Karpas-422 (cell line): Measurements from ENCODE around the gene PCDHGA4. TPM values are rescaled to one million over a fixed set of nuclear protein-coding genes. Genes with fewer than 3 reads are reported as not detected.
"Not testable (repeated sequence)": the region's sequence is repeated elsewhere in the genome, so short reads cannot be mapped to it uniquely, and the experiment has no call there.

ENCODE experiments used
- DNase-seq: peaks from one replicate; pipeline ENCODE4 v3.0.0-alpha.2; 2015
- H2AFZ ChIP-seq: fragments of 200-600 bp; sonication (generic); 2 replicates; pipeline ENCODE4 v1.6.1; 2014; ENCODE audit warnings: antibody characterized with exemption, low read length, mixed read lengths
- H3K27ac ChIP-seq: fragments of 200-600 bp; sonication (generic); 2 replicates; pipeline ENCODE4 v1.5.1; 2014; ENCODE audit warnings: mild to moderate bottlenecking, low read length, moderate library complexity
- H3K27me3 ChIP-seq: fragments of 200-600 bp; sonication (generic); 2 replicates; pipeline ENCODE4 v1.6.1; 2014; ENCODE audit warnings: low read length, mixed read lengths
- H3K36me3 ChIP-seq: fragments of 200-600 bp; sonication (generic); 2 replicates; pipeline ENCODE4 v1.6.1; 2014; ENCODE audit warnings: low read length, mixed read lengths; ENCODE audit not compliant: insufficient read depth
- H3K4me1 ChIP-seq: fragments of 200-600 bp; sonication (generic); 2 replicates; pipeline ENCODE4 v1.6.1; 2014; ENCODE audit warnings: mild to moderate bottlenecking, low read length, mixed read lengths
- H3K4me2 ChIP-seq: fragments of 200-600 bp; sonication (generic); 2 replicates; pipeline ENCODE4 v1.6.1; 2014; ENCODE audit warnings: low read length, low read depth, mild to moderate bottlenecking; ENCODE audit not compliant: poor library complexity, severe bottlenecking
- H3K4me3 ChIP-seq: fragments of 200-600 bp; sonication (generic); 2 replicates; pipeline ENCODE4 v1.5.1; 2014; ENCODE audit warnings: mild to moderate bottlenecking, antibody characterized with exemption, low read length, mixed read lengths
- H3K79me2 ChIP-seq: fragments of 200-600 bp; sonication (generic); 2 replicates; pipeline ENCODE4 v1.6.1; 2014; ENCODE audit warnings: mild to moderate bottlenecking, low read length, mixed read lengths
- H3K9ac ChIP-seq: fragments of 200-600 bp; sonication (generic); 2 replicates; pipeline ENCODE4 v1.6.0; 2014; ENCODE audit warnings: low read length
- H3K9me2 ChIP-seq: fragments of 200-600 bp; sonication (generic), shearing (Covaris generic); replicated peaks from 2 replicates; pipeline ENCODE4 v1.6.0; 2014; ENCODE audit warnings: mild to moderate bottlenecking, low read length, moderate library complexity; ENCODE audit not compliant: insufficient read depth
- H3K9me3 ChIP-seq: fragments of 300-700, 200-600 bp; sonication (generic); 2 replicates; pipeline ENCODE4 v1.6.1; 2014; ENCODE audit warnings: low read length, mixed read lengths
- H4K20me1 ChIP-seq: fragments of 200-600 bp; sonication (generic); 2 replicates; pipeline ENCODE4 v1.6.1; 2014; ENCODE audit warnings: mild to moderate bottlenecking, antibody characterized with exemption, low read length, low read depth; ENCODE audit not compliant: insufficient read depth
- total RNA-seq: library from RNA; depleted of rRNA; stranded (reverse); fragments of >200 nt; shearing (Covaris generic); gene quantifications from 2 replicates; pipeline ENCODE4 v1.2.3, GENCODE V29; 2014; ENCODE audit warnings: low replicate concordance

PCDHGA4 gene
- total RNA-seq, 1 experiment from 2014 or later: 13.5 TPM

GRCh38 chr5:141326088-141326854, 28.6 kb upstream of the PCDHGA4 start:
- Histone ChIP-seq H3K4me2 (no peak overlapping the region), H3K4me1 (peaks cover 13% of the 10 kb centered on the region), H2AFZ (no peak overlapping the region), H3K9ac (no peak overlapping the region), H4K20me1 (no peaks in the 10 kb centered on the region), H3K9me2 (no peaks in the 10 kb centered on the region), H3K9me3 (peaks cover 10% of the 10 kb centered on the region; the same call in 1 of the 2 replicates), H3K36me3 (no peaks in the 10 kb centered on the region), H3K79me2 (peaks cover 2% of the 10 kb centered on the region; the same call in 1 of the 2 replicates), H3K27me3 (no peaks in the 10 kb centered on the region), H3K4me3 (no peak overlapping the region), H3K27ac (no peak overlapping the region)
- no peak for DNase-seq

DNA sequence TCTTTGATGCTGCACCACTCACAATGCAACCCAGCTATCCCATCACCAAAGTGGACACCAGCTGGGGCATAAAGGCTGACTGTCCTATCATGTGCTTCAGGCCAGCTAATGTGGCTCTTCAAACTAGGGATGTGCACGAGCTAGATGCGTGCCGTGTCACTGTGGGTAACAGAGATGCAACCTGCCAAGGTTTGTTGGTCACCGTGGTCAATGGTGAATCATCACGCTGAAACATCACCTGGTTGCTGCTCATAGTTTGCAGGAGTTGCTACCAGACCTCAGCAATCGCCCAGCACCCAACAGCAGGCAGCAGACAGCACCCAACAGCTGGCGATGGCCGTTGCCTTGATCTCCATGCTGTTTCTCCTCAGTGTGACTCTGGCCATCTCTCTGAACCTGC, 26.6 kb upstream of the PCDHGA4 start:
- no peaks in the 10 kb centered on the region for H3K9me3 ChIP-seq
- H3K27ac ChIP-seq: no peak overlapping the region
- H3K79me2 ChIP-seq: no peaks in the 10 kb centered on the region
- no peaks in the 10 kb centered on the region for H3K36me3 ChIP-seq
- no peak overlapping the region for H2AFZ ChIP-seq
- H3K27me3 ChIP-seq: no peaks in the 10 kb centered on the region
- no peak overlapping the region for H3K9ac ChIP-seq
- H3K9me2 ChIP-seq: no peaks in the 10 kb centered on the region
- H3K4me1 ChIP-seq: peaks cover 13% of the 10 kb centered on the region
- no peak for DNase-seq
- no peak overlapping the region for H3K4me2 ChIP-seq
- H3K4me3 ChIP-seq: no peak overlapping the region
- no peaks in the 10 kb centered on the region for H4K20me1 ChIP-seq

DNA sequence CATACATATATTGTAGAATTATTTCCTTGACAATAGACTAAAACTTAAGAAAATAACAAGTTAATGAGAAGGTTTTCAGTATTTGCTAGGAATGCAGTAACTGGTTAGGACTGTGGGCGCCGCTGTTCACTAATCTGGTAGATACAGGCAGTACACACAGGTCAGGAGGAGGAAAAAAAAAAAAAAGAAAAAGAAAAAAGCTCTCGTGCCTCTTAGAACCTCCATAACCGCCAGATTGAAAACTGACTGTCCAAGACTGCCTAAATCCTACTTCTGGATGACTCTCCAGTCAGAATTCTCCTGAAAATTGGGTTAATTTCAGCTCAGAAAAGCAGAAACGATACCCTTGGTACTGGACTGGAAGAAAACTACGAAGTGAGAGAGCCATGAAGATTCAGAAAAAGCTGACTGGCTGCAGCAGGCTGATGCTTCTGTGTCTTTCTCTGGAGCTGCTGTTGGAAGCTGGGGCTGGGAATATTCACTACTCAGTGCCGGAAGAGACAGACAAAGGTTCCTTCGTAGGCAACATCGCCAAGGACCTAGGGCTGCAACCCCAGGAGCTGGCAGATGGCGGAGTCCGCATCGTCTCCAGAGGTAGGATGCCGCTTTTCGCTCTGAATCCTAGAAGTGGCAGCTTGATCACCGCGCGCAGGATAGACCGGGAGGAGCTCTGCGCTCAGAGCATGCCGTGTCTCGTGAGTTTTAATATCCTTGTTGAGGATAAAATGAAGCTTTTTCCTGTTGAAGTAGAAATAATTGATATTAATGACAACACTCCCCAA, 24.3 kb upstream of the PCDHGA4 start, which contains the start of gene PCDHGA1:
Gene PCDHGA1, plus strand, starts transcription at position 216 of the 782 bp plus-strand sequence.
- DNase-seq: peak; percentile 89
- Histone ChIP-seq H2AFZ (peak within 1 kb of the TSS; percentile 46), H3K27me3 (no peaks in the 10 kb centered on the region), H3K9me2 (no peaks in the 10 kb centered on the region), H3K9me3 (no peaks in the 10 kb centered on the region), H3K9ac (peak within 1 kb of the TSS; percentile 62), H3K27ac (no peak within 1 kb of the TSS), H3K36me3 (no peaks in the 10 kb centered on the region), H4K20me1 (no peaks in the 10 kb centered on the region), H3K4me1 (peaks cover 28% of the 10 kb centered on the region), H3K79me2 (no peaks in the 10 kb centered on the region), H3K4me2 (peak within 1 kb of the TSS; percentile 58), H3K4me3 (peak within 1 kb of the TSS; percentile 46)

DNA sequence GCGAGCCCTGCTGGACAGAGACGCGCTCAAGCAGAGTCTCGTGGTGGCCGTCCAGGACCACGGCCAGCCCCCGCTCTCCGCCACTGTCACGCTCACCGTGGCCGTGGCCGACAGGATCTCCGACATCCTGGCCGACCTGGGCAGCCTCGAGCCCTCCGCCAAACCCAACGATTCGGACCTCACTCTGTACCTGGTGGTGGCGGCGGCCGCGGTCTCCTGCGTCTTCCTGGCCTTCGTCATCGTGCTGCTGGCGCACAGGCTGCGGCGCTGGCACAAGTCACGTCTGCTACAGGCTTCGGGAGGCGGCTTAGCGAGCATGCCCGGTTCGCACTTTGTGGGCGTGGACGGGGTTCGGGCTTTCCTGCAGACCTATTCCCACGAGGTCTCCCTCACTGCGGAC, 22.2 kb upstream of the PCDHGA4 start:
- H3K27me3 ChIP-seq, H3K36me3 ChIP-seq, DNase-seq, H3K9me2 ChIP-seq, H3K9ac ChIP-seq, H3K27ac ChIP-seq, H3K79me2 ChIP-seq, H3K4me3 ChIP-seq, H2AFZ ChIP-seq, H4K20me1 ChIP-seq, H3K4me2 ChIP-seq, H3K9me3 ChIP-seq: not testable (repeated sequence)
- peaks cover 28% of the 10 kb centered on the region for H3K4me1 ChIP-seq

- Histone ChIP-seq H3K79me2 (no peaks in the 10 kb centered on the region), H3K4me2 (no peak within 1 kb of the TSS), H3K4me3 (no peak within 1 kb of the TSS), H3K36me3 (no peaks in the 10 kb centered on the region), H2AFZ (no peak within 1 kb of the TSS), H3K9me3 (no peaks in the 10 kb centered on the region), H4K20me1 (no peaks in the 10 kb centered on the region), H3K9ac (no peak within 1 kb of the TSS), H3K4me1 (peaks cover 17% of the 10 kb centered on the region), H3K27ac (no peak within 1 kb of the TSS), H3K27me3 (no peaks in the 10 kb centered on the region), H3K9me2 (no peaks in the 10 kb centered on the region)
- peak; percentile 89 for DNase-seq
Measured at GRCh38 chr5:141338538-141339306, 16.1 kb upstream of the PCDHGA4 start, which contains the start of gene PCDHGA2. TSS of gene PCDHGA2 (plus strand) at chr5:141338760.

GRCh38 chr5:141340781-141341354, 14.0 kb upstream of the PCDHGA4 start:
- DNase-seq, H4K20me1 ChIP-seq, H3K79me2 ChIP-seq, H3K9me2 ChIP-seq, H3K9me3 ChIP-seq, H3K9ac ChIP-seq, H3K4me1 ChIP-seq, H3K4me3 ChIP-seq, H3K4me2 ChIP-seq, H3K36me3 ChIP-seq, H3K27me3 ChIP-seq, H2AFZ ChIP-seq, H3K27ac ChIP-seq: not testable (repeated sequence)

DNA sequence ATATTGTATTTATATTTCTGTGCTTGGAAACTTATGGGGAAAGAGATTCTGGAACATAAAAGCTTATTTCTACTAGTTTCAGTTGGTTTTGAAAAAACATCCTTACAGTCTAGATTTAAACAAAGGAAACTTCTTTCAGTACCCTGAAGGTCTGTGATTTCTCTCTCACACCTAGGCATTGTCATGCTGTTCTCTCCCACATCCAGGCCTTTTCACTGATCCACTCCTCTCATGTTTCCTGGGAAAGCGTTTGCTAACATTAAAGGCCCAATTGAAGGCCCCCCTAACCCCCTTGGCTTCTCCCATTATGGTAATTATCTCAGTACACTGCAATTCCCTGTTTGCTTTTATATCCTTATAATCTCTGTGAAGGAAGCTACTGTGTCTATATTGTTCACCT, 12.0 kb upstream of the PCDHGA4 start:
- Histone ChIP-seq H3K27me3 (no peaks in the 10 kb centered on the region), H4K20me1 (no peaks in the 10 kb centered on the region), H3K79me2 (no peaks in the 10 kb centered on the region), H3K27ac (no peak overlapping the region), H3K4me2 (no peak overlapping the region), H3K9me3 (no peaks in the 10 kb centered on the region), H3K9ac (no peak overlapping the region), H2AFZ (no peak overlapping the region), H3K4me3 (no peak overlapping the region), H3K4me1 (peaks cover 4% of the 10 kb centered on the region; the same call in 1 of the 2 replicates), H3K36me3 (no peaks in the 10 kb centered on the region), H3K9me2 (no peaks in the 10 kb centered on the region)
- no peak for DNase-seq
